Pancreas (tissue), 10 donors: ENCODE data around the gene NREP. TPM values are rescaled to one million over a fixed set of nuclear protein-coding genes. Genes with fewer than 3 reads are reported as not detected.

ENCODE experiments used
- ATAC-seq, 4 donors: fragments of 200-7000 bp; cut with Tn5 transposase; one replicate each; pipeline versions ENCODE4 v1.8.0 to v1.9.1; 2020; ENCODE audit warnings: mild to moderate bottlenecking in 4 of 4, moderate library complexity in 4 of 4
- DNase-seq, 6 donors: peaks; one replicate each; pipeline ENCODE4 v3.0.0-alpha.2; 2020
- FAIRE-seq: peaks from 2 replicates; lab custom pipeline; 2012; peaks lifted over from hg19 to GRCh38; lab: Jason Lieb, UNC
- H3K27ac ChIP-seq, 4 donors: fragments of 200-600 bp; sonication (generic); 1 replicate in 3 of 4; 2 replicates in 1 of 4; pipeline versions ENCODE4 v1.5.0 to v1.8.0; 2020
- H3K27me3 ChIP-seq, 4 donors: fragments of 200-600 bp; one replicate each; pipeline ENCODE4 v1.8.0; 2021
- H3K36me3 ChIP-seq, 3 donors: fragments of 200-600 bp; sonication (generic) in 1 of 3; one replicate each; pipeline versions ENCODE4 v1.5.0 to v1.8.0; 2020 to 2021
- H3K4me1 ChIP-seq, 3 donors: fragments of 200-600 bp; one replicate each; pipeline ENCODE4 v1.8.0; 2021
- H3K4me3 ChIP-seq, 4 donors: fragments of 200-600 bp; sonication (generic) in 2 of 4; one replicate each; pipeline versions ENCODE4 v1.5.0 to v1.8.0; 2020 to 2021
- H3K9me3 ChIP-seq, 4 donors: fragments of 200-600 bp; one replicate each; pipeline ENCODE4 v1.8.0; 2021
- WGBS, 2 donors: extraction: QIAGEN DNeasy Blood & Tissue Kit; methylation state at CpG; one replicate each; pipeline ENCODE4 v1.1.7; 2013; 5-methylcytosine and 5-hydroxymethylcytosine counted together
- intact Hi-C, 3 donors: fragments of 100-400 bp; cut with DNase I; formaldehyde crosslinking; loops; one replicate each; pipeline versions ENCODE4 v1.11.1 to v1.14.2; 2022
- polyA plus RNA-seq, 2 donors: library from polyadenylated mRNA; stranded (reverse); fragments of 200-250 nt; gene quantifications; one replicate each; pipeline ENCODE4 v1.2.3, GENCODE V29; 2013
- total RNA-seq, 6 donors: library from RNA; stranded (reverse); fragmentation: NEBNext Ultra II Directional in 4 of 6; extraction: Animal tissue kit (Norgen Biotek cat#: 25700) in 4 of 6; gene quantifications; one replicate each; pipeline versions ENCODE4 v1.2.1 to v1.2.4, GENCODE V29; 2021 to 2023
- TF ChIP-seq, protein P1 (sequence below), 4 donors: fragments of 200-600 bp; sonication (generic) in 3 of 4; IDR thresholded peaks; one replicate each; pipeline versions ENCODE4 v1.5.0 to v1.8.0; 2021; ENCODE audit warnings: antibody characterized with exemption in 4 of 4
- donor health status: healthy with polysubstance abuse.
- donor health status: DM: no; HTN: no; CAD: no; lungs with moderate emphysema.
- donor health status: DM: no; HTN: no; CAD: no.
- donor health status: control.
- donor health status: control.
- donor health status: Bipolar disorder and iron deficiency.
- donor health status: DM: yes; HTN: yes; CAD: no.
- donor health status: DM: no; HTN: no; CAD: no.
- donor health status: DM: no; HTN: no; CAD: no.
- donor health status: DM: yes; HTN: yes; CAD: no.

The NREP gene
- total and polyA plus RNA-seq, 8 donors: 2.3 to 19.1 (median 5.0) TPM

- Histone ChIP-seq H3K27ac (no peak overlapping the region), H3K9me3 (no peaks in the 10 kb centered on the region), H3K4me3 (no peak overlapping the region), H3K27me3 (no peaks in the 10 kb centered on the region), H3K36me3 (no peaks in the 10 kb centered on the region), H3K4me1 (peaks cover 0 to 7% (median 0%) of the 10 kb centered on the region in 3 donors)
- intact Hi-C loops: no loop called here
- WGBS, 2 donors: 85 to 95% methylated on average over 6 of the region's 6 CpGs
- DNase-seq (no peak), ATAC-seq (no peak), FAIRE-seq (no peak)
- TF ChIP-seq, protein P1, sequence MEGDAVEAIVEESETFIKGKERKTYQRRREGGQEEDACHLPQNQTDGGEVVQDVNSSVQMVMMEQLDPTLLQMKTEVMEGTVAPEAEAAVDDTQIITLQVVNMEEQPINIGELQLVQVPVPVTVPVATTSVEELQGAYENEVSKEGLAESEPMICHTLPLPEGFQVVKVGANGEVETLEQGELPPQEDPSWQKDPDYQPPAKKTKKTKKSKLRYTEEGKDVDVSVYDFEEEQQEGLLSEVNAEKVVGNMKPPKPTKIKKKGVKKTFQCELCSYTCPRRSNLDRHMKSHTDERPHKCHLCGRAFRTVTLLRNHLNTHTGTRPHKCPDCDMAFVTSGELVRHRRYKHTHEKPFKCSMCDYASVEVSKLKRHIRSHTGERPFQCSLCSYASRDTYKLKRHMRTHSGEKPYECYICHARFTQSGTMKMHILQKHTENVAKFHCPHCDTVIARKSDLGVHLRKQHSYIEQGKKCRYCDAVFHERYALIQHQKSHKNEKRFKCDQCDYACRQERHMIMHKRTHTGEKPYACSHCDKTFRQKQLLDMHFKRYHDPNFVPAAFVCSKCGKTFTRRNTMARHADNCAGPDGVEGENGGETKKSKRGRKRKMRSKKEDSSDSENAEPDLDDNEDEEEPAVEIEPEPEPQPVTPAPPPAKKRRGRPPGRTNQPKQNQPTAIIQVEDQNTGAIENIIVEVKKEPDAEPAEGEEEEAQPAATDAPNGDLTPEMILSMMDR (IDR thresholded peaks at IDR 0.05): no peak
Observed at GRCh38 chr5:111682641-111683040, 74.4 kb downstream of the NREP start.

DNA sequence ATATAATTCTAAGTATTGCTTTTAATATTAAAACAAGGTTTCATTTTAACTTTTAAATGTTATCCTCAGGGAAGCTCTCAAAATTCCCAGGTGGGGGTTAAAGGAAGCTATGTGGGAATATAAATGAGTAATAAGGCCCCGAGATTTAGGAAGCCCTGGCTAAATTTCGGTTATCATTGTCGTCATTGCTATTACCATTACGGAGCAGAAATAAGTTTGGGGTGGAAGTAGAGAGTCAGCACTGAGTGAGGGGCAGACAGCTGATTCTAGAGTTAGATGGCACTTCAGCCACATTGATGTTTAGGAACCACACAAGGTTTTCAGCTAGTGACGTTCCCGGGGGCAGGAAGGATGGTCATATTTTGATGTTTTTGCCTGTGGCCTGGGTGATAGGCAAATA lies 74.9 kb downstream of the NREP start:
- no peak overlapping the region for H3K27ac ChIP-seq
- FAIRE-seq (no peak), ATAC-seq (no peak), DNase-seq (no peak)
- peaks cover 0 to 7% (median 0%) of the 10 kb centered on the region in 3 donors for H3K4me1 ChIP-seq
- H3K36me3 ChIP-seq: no peaks in the 10 kb centered on the region
- no peak overlapping the region for H3K4me3 ChIP-seq
- no peaks in the 10 kb centered on the region for H3K27me3 ChIP-seq
- H3K9me3 ChIP-seq: no peaks in the 10 kb centered on the region
- TF ChIP-seq, protein P1 (IDR thresholded peaks at IDR 0.05): no peak
- intact Hi-C loops: no loop called here
- 86 to 93% methylated on average over 6 of the region's 6 CpGs for WGBS, 2 donors

GRCh38 chr5:111681414-111682120 lies 75.4 kb downstream of the NREP start:
- WGBS, 2 donors: 70 to 79% methylated on average over 8 of the region's 8 CpGs
- no peaks in the 10 kb centered on the region for H3K36me3 ChIP-seq
- peaks cover 0 to 7% (median 0%) of the 10 kb centered on the region in 3 donors for H3K4me1 ChIP-seq
- no peak for FAIRE-seq
- TF ChIP-seq, protein P1 (IDR thresholded peaks at IDR 0.05): no peak
- H3K27ac ChIP-seq: peak overlapping the region in 1 of 4 donors; percentile 15
- no peaks in the 10 kb centered on the region for H3K9me3 ChIP-seq
- H3K27me3 ChIP-seq: no peaks in the 10 kb centered on the region
- DNase-seq: no peak
- intact Hi-C loops: no loop called here
- ATAC-seq: no peak
- H3K4me3 ChIP-seq: no peak overlapping the region

DNA sequence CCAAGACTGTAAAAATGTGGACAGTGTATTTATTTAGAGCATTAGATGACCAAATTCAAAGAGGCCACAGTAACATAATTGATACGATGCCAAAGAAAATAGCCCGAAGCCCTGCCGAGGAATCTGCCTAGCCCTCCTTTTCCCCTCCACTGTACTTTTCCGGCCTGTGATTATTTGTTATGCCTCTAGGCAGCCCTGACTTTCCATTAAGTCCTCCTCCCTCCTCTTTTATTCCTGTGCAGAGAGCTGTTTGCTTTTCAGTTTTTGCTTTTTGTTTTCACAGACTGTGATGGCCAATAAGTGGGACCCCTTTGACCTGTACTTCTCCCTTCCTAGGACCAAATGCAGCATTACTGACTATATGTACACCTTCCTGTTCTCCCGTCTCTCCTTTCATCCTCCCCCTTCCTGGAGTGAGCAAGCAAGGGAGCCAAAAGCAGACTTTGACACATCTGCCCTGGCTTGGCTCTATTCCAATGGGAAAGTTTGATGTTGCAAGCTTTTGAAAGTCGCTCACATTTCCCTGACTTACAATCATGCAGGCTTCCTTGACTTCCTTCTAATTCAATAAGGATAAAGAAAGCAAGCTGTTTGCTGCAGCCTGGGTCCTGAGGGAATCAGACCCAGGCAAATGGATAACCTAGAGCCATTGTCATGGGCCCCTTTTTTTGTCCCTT lies 76.1 kb downstream of the NREP start:
- Histone ChIP-seq H3K4me1 (peaks cover 0 to 7% (median 0%) of the 10 kb centered on the region in 3 donors), H3K9me3 (no peaks in the 10 kb centered on the region), H3K36me3 (no peaks in the 10 kb centered on the region), H3K27me3 (no peaks in the 10 kb centered on the region), H3K27ac (peak overlapping the region in 2 of 4 donors; percentile 15 to 48), H3K4me3 (no peak overlapping the region)
- ATAC-seq (peak; percentile 68 to 89 (median 82)), FAIRE-seq (no peak), DNase-seq (peak in 4 of 6 donors; percentile 28 to 63 (median 40))
- TF ChIP-seq, protein P1 (IDR thresholded peaks at IDR 0.05): no peak
- intact Hi-C loops: no loop called here
- 34 to 40% methylated on average over 6 of the region's 6 CpGs for WGBS, 2 donors
